Smooth muscle cell of the brain vasculature (primary cell): ENCODE results near the gene NAP1L4.

ENCODE experiments used
- DNase-seq: peaks from one replicate; pipeline ENCODE4 v3.0.0-alpha.2; 2012; ENCODE audit warnings: low read depth, low spot score

NAP1L4 gene

GRCh38 chr11:3010521-3011275 is 18.6 kb upstream of the NAP1L4 start:
- no peak for DNase-seq

DNA sequence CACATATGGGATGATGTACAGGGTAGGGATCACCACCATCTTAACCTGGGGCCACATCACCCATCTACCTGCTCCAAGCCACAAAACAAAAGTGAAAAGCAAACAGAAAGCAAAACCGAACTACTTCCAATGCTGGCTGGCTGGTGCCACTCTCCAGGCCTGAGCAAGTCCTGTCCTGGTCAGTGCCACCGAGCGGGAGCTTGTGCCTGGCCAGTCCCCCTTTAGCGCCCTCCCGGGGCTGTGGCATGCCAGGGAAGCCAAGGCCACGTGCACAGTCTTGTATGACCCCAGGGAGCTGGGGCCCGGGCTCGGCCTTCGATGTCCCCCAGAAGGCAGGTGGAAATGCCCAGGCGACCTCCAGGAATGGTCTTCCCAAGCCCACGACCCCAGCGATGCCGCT is 17.9 kb upstream of the NAP1L4 start:
- DNase-seq: no peak

GRCh38 chr11:3009481-3009880 is 17.4 kb upstream of the NAP1L4 start:
- DNase-seq: no peak

DNA sequence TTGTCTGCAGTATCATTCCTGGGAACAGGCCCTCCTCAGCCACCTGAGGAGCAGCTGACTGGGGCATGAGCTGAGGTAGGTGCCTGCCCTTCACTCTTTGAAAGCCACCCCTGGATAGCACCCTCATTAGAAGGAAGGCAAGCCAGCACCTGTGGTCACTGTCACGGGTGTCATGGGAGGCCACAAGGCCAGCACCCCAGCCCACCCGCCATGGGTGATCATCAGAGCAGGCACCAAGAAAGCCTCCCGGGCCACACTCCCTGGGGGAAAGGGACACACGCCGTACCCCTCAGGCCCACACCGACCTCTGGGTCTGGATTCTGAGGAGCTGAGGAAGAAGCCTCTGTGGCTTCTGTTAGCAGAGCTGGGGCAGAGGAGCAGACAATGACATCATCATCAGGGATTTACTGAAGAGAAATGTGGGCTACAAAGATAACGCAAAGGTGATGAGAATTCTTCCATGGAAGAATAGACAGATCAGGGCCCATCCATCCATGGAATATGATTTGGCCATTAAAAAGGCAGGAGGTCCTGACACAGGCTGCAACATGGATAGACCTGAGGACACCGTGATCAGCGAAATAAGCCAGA is 16.7 kb upstream of the NAP1L4 start:
- no peak for DNase-seq

GRCh38 chr11:3007404-3008010 is 15.4 kb upstream of the NAP1L4 start:
- DNase-seq: no peak

DNA sequence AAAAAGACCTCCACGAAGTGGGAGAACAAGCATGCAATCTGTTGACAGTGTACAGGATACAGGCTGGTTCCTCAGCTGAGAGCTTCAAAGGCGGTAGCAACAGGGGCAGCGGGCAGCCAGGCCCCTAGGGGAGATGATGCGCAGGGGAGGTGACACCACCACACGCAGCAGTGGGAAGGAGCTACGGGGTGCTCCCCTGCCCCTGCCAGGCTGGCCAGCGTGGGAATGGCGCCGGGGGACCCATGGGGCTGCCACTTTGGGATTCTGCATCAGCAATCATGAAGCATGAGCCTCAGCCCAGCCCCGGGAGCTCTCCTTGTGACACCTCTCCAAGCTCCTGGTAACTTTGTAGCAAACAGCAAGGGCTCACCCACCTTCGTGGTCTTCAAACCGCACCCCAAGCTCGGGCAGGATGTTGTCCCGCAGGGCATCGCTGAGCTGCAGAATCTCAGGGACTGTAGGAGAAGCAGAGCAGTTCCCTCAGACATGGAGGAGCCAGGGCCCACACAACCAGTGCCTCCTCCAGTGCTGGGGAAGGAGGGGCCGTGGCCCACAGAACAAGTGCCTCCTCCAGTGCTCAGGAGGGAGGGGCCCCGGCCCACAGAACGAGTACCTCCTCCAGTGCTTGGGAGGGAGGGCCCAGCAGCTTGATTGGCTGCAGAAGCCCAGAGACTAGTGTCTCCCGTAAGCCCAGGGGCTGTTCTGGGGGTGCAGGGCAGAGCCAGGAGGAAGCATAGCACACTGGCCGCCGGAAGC is 14.6 kb upstream of the NAP1L4 start:
- DNase-seq: no peak

- DNase-seq: no peak
These were observed 12.4 kb upstream of the NAP1L4 start for GRCh38 chr11:3004481-3004880.

- no peak for DNase-seq
These were observed 11.5 kb upstream of the NAP1L4 start for GRCh38 chr11:3003396-3004231.

GRCh38 chr11:3002871-3003270 is 10.7 kb upstream of the NAP1L4 start:
- DNase-seq: no peak

DNA sequence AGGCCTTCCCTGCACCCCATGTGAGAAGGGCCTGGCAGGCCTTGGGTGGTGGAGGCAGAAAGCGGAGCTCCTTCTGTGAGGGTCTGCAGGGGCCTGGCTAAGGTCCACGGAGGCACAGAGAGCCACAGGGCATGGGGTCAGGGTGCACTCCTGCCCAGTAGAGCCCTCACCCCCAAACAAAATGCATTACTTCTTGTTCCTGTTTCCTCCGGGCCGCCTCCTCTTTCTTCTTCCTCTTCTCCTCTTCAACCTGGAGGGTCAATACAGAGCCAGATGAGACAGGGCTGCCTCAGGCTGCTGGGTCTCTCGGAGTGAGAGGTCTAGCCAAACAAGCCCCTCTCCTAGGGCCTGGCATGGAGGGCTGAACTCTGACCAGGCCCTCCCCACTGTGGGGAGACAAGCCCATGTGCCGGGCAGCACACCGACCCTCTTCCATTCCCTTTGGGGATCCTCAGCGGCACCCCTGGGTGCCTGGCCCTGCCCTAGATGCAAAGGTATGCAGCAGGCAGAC is 10.3 kb upstream of the NAP1L4 start:
- DNase-seq: no peak

DNA sequence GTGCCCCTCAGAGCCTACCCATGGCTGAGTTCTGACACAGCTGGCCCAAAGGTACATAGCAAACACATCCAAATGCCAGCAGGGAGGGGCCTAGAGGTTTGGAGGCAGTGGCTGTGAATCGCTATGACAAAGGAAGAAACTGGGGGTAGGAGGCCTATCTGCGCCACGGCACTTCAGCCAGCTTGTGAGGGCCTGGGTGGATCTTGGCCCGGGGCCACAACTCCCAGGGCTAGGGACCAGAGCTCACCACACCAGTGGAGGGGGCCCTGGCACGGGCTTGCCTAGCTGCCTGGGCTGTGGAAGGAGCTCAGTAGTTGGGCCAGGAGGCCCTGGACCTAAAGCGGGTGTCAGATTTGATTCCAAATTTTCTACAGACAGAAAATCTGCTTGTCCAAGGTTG is 9.4 kb upstream of the NAP1L4 start:
- DNase-seq: no peak

DNA sequence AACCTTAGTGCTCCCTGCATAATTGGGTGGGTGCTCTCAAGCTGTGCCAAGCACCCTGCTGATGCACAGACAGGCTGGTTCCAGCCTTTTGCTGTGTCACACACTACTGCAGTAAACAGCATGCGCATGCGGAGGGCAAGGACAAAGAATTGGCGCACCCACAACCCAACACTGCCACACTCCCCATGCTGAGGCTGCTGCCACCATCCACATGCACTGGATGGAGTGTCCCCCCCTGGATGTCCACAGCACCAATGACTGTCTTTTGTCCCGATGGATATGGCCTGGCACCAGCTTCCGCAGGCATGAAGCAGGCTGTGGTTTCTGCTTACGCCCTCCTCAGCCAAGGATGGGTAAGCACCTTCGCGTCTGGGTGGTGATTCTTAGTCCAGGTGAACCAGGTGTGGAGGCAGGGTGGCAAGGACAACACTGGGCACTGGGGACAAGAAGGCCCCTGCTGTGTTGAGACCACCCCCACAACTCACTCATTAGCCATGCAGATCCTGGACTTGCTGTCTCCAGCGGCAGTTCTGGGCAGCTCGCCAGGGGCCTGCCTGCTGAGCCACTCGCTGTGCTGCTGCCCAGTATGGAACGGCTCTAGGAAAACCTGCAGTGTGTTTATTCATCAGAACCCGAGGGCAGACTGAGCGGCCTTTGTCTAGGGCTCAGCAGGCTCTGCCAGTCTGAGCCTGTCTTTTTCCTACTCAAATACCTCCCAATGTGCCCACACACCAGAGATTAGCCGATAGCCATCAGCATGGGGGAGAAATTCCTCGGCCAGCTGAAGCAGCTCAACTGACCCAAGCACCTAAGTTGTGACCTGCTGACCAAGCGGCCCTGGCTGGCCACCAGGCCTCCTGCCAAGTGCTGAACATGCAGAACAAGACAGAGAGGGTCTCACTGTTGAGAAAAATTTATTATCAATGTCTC is 8.2 kb upstream of the NAP1L4 start:
- DNase-seq: no peak

DNA sequence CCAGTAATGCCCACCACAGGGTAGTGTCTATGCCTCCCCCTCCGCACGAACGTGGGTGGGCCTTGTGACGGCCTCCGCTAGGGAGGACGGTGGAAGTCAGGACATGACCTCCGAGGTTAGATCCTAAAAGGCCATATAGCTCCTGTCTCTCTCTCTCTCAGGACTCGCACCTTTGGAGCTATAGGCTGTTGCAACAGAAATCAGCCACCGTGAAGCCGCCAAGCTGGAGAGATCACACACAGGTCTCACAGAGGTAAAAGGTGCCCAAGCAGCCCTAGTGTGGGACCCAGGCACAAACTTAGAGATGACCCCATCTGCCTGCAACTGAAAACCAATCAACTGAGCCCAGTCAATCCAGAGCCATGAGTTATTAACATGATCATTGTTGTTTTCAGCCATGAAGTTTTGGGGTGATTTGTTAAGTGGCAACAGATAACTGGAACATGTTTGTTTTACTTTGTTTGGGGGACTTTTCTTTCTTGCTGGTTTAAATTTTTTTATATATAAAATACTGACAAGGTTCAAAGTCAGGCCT is 7.4 kb upstream of the NAP1L4 start:
- no peak for DNase-seq

DNA sequence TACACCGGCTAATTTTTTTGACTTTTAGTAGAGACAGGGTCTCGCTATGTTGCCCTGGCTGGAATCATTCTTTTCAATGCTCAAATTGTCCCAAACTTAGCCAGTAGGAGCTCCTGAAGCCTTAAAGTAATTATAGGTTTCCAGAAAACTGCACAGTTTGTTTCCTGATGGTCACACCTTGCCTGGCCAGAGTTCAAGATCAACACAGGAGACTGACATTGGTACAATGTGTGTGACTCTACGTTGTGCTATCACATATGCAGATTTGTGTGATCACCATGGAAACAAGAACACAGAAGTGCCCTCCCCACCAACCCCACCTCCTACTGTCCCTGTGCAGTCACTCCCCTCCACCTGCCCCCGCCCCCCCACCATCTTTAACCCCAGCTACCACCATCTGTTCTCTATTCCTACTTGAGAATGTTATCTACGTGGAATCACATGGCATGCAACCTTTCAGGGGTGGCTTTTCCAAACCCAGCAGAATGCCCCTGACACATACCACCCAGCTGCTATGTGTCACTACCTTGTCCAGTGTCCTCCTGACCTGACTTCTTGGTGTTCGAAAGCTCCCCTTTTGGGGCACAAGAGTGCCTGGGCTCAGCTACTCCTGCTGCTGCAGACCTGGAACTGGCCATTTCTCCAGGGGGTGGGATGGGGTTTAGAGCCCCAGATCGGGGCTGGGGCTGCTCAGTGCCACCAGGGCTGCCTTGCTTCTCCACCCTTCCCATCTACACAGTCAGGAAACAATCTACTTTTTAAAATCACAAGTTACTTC is 6.1 kb upstream of the NAP1L4 start:
- no peak for DNase-seq

- DNase-seq: no peak
These were observed 5.3 kb upstream of the NAP1L4 start for GRCh38 chr11:2997406-2997805.

DNA sequence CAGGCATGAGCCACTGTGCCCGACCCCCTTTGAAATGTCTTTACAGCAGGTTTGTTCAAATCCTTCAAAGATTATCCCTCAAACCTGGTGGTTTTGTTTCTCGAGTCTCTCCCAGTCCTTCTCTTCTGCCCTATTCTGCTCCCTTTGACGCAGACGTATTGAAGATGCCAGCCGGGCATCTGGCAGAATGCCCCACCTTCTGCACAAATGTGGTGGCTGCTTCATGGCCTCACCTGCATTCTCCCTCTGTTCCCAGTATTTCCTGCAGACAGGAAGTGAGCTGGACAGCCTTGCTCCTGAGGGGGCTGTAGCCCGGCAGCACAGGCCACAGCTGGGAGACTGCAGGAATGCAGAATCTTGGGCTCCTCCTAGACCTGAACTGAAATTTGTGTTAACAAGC is 4.8 kb upstream of the NAP1L4 start:
- no peak for DNase-seq

GRCh38 chr11:2995893-2996554 is 3.9 kb upstream of the NAP1L4 start:
- no peak for DNase-seq

DNA sequence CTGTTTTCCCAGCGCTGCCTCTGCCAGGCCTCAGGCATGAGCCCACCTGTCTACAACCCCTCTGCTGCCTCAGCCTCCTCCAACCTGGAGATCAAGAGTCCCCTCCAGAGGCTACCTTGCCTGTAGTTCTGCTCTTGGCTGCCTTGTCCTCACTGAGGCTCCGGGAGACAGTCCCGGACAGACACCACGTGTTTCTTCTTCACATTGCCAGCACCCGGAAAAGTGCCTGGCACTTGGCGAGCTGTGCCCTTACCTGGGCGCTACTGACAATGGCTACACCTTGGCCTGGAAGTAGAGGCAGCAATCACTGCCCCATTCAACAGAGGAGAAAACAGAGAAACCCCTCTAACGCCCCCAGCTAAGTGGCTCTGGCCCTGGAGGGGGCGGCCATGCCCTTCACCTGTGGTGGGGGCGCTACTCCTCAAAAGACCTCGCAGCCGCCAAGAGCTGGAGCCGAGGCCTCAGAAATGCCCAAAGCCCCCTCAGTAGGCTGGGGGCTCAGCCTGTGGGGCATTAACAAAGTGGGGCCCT is 3.0 kb upstream of the NAP1L4 start:
- no peak for DNase-seq
